Liver (tissue), 9 donors: Measurements from ENCODE around the gene ZNF329. TPM values are rescaled to one million over a fixed set of nuclear protein-coding genes. Genes with fewer than 3 reads are reported as not detected.
"Not testable (repeated sequence)": the region's sequence is repeated elsewhere in the genome, so short reads cannot be mapped to it uniquely, and the experiment has no call there.

Experiments
- DNase-seq: peaks from one replicate; pipeline ENCODE4 v3.0.0-alpha.2; 2017; ENCODE audit warnings: low spot score
- H3K27ac ChIP-seq, 2 donors: one replicate each; pipeline ENCODE4 v1.7.0; 2013; ENCODE audit warnings: inconsistent platforms in 2 of 2, low read length in 2 of 2, control low read depth in 1 of 2, low read depth in 1 of 2, mild to moderate bottlenecking in 1 of 2
- H3K27me3 ChIP-seq, 4 donors: one replicate each; pipeline versions ENCODE4 v1.6.1 to v1.7.0; 2013; ENCODE audit warnings: low read length in 3 of 4, inconsistent platforms in 1 of 4, mild to moderate bottlenecking in 1 of 4, moderate library complexity in 1 of 4; ENCODE audit not compliant: control insufficient read depth in 4 of 4, insufficient read depth in 4 of 4
- H3K36me3 ChIP-seq, 4 donors: one replicate each; pipeline versions ENCODE4 v1.6.1 to v1.7.0; 2013; ENCODE audit warnings: low read length in 3 of 4, mild to moderate bottlenecking in 3 of 4, low read depth in 1 of 4, moderate library complexity in 1 of 4; ENCODE audit not compliant: control insufficient read depth in 4 of 4, insufficient read depth in 3 of 4
- H3K4me1 ChIP-seq, 4 donors: one replicate each; pipeline versions ENCODE4 v1.6.1 to v1.7.0; 2013; ENCODE audit warnings: low read length in 3 of 4, mild to moderate bottlenecking in 3 of 4, moderate library complexity in 1 of 4; ENCODE audit not compliant: control insufficient read depth in 4 of 4, insufficient read depth in 4 of 4
- H3K4me3 ChIP-seq, 3 donors: one replicate each; pipeline versions ENCODE4 v1.6.1 to v1.7.0; 2013; ENCODE audit warnings: low read length in 3 of 3, control low read depth in 1 of 3, low read depth in 1 of 3, mild to moderate bottlenecking in 1 of 3
- H3K9ac ChIP-seq, 2 donors: one replicate each; pipeline ENCODE4 v1.7.0; 2013; ENCODE audit warnings: low read length in 2 of 2, mild to moderate bottlenecking in 2 of 2, moderate library complexity in 2 of 2, control low read depth in 1 of 2, low read depth in 1 of 2
- H3K9me3 ChIP-seq, 4 donors: one replicate each; pipeline versions ENCODE4 v1.6.1 to v1.7.0; 2013; ENCODE audit warnings: low read length in 3 of 4; ENCODE audit not compliant: control insufficient read depth in 4 of 4
- EGR1 ChIP-seq, 2 donors: IDR thresholded peaks; 2 replicates each; pipeline ENCODE4 v1.6.1; 2016 to 2018; ENCODE audit warnings: antibody characterized with exemption in 2 of 2, low read depth in 2 of 2
- FOXA1 ChIP-seq: IDR thresholded peaks from 2 replicates; pipeline ENCODE4 v1.6.1; 2016; ENCODE audit warnings: antibody characterized with exemption
- GABPA ChIP-seq, 2 donors: IDR thresholded peaks in 1 of 2; conservative IDR thresholded peaks in 1 of 2; 2 replicates each; pipeline ENCODE4 v1.6.1; 2016; ENCODE audit warnings: antibody characterized with exemption in 2 of 2, mild to moderate bottlenecking in 1 of 2, moderate library complexity in 1 of 2
- HNF4A ChIP-seq, 2 donors: conservative IDR thresholded peaks; 2 replicates each; pipeline ENCODE4 v1.6.1; 2016; ENCODE audit warnings: antibody characterized with exemption in 2 of 2, mild to moderate bottlenecking in 2 of 2
- HNF4G ChIP-seq: IDR thresholded peaks from 2 replicates; pipeline ENCODE4 v1.6.1; 2016; ENCODE audit warnings: antibody characterized with exemption
- JUND ChIP-seq, 2 donors: IDR thresholded peaks; 2 replicates each; pipeline ENCODE4 v1.6.1; 2016; ENCODE audit warnings: antibody characterized with exemption in 2 of 2
- NR2F2 ChIP-seq: IDR thresholded peaks from 2 replicates; pipeline ENCODE4 v1.6.1; 2016; ENCODE audit warnings: antibody characterized with exemption
- RAD21 ChIP-seq, 2 donors: IDR thresholded peaks; 2 replicates each; pipeline ENCODE4 v1.6.1; 2016; ENCODE audit warnings: antibody characterized with exemption in 2 of 2, mild to moderate bottlenecking in 2 of 2
- RXRA ChIP-seq, 2 donors: IDR thresholded peaks; 2 replicates each; pipeline ENCODE4 v1.6.1; 2017 to 2018; ENCODE audit warnings: antibody characterized with exemption in 2 of 2, mild to moderate bottlenecking in 1 of 2
- SP1 ChIP-seq: IDR thresholded peaks from 2 replicates; pipeline ENCODE4 v1.6.1; 2018; ENCODE audit warnings: antibody characterized with exemption, mild to moderate bottlenecking
- TAF1 ChIP-seq: conservative IDR thresholded peaks from 2 replicates; pipeline ENCODE4 v1.6.1; 2016; ENCODE audit warnings: antibody characterized with exemption, mild to moderate bottlenecking
- YY1 ChIP-seq: IDR thresholded peaks from 2 replicates; pipeline ENCODE4 v1.6.1; 2016; ENCODE audit warnings: antibody characterized with exemption, mild to moderate bottlenecking
- WGBS: extraction: QIAGEN DNeasy Blood & Tissue Kit; methylation state at CpG from one replicate; pipeline ENCODE4 v1.1.7; 2013; 5-methylcytosine and 5-hydroxymethylcytosine counted together
- polyA plus RNA-seq, 2 donors: library from polyadenylated mRNA; stranded (reverse) in 1 of 2; unstranded in 1 of 2; fragments of 200-250 nt in 1 of 2; fragments of >200 nt in 1 of 2; fragmentation: Nextera tagmentation in 1 of 2; extraction: Ambion mirVana in 1 of 2; gene quantifications; one replicate each; pipeline versions ENCODE4 v1.2.1 to v1.2.3, GENCODE V29; 2013 to 2015
- total RNA-seq, 2 donors: library from RNA; depleted of rRNA; stranded (reverse); fragments of >200 nt; gene quantifications; one replicate each; pipeline ENCODE4 v1.2.3, GENCODE V29; 2014
- TF ChIP-seq, protein P1 (sequence below): IDR thresholded peaks from 2 replicates; pipeline ENCODE4 v1.6.1; 2016; ENCODE audit warnings: antibody characterized with exemption, mild to moderate bottlenecking
- TF ChIP-seq, protein P2 (sequence below): IDR thresholded peaks from 2 replicates; pipeline ENCODE4 v1.6.1; 2016; ENCODE audit warnings: antibody characterized with exemption
- TF ChIP-seq, protein P3 (sequence below): IDR thresholded peaks from 2 replicates; pipeline ENCODE4 v1.6.1; 2016; ENCODE audit warnings: antibody characterized with exemption
- TF ChIP-seq, protein P4 (sequence below): IDR thresholded peaks from 2 replicates; pipeline ENCODE4 v1.6.1; 2016; ENCODE audit warnings: antibody characterized with exemption
- TF ChIP-seq, protein P5 (sequence below): fragments of 150-350 bp; IDR thresholded peaks from 2 replicates; pipeline ENCODE4 v1.5.1; 2017; ENCODE audit warnings: improper control_type of control experiment, low read depth, low read length; ENCODE audit not compliant: missing input control
- donor health status: healthy.
- donor health status: healthy.
- donor health status: healthy.
- donor health status: healthy.
- donor health status: healthy.

ZNF329 gene
- total and polyA plus RNA-seq, 4 donors: 1.2 to 6.8 (median 3.8) TPM

DNA sequence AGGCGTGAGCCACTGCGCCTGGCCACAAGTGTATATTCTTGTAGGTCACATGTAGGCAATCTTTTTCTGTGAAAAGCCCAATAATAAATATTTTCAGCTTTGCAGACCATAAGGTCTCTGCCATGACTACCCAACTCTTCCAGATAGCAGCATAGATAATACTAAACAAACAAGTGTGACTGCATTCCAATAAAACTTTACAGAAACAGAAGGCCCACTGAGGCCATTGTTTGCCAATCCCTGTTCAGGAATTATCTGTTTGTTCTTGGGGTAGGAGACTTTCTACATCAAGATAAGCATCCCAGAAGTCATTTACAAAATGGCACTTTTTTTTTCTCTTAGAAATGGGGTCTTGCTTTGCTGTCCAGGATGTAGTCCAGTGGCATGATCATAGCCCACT is 2.8 kb upstream of the ZNF329 start:
- Histone ChIP-seq H3K9me3 (peaks cover 10 to 23% (median 13%) of the 10 kb centered on the region in 4 donors), H3K4me1 (peaks cover 4 to 20% (median 11%) of the 10 kb centered on the region in 4 donors), H3K9ac (no peak overlapping the region), H3K27ac (no peak overlapping the region), H3K27me3 (no peaks in the 10 kb centered on the region), H3K4me3 (peak overlapping the region in 1 of 3 donors; percentile 43), H3K36me3 (peaks cover 0 to 2% (median 0%) of the 10 kb centered on the region in 4 donors)
- TF ChIP-seq, protein P1, sequence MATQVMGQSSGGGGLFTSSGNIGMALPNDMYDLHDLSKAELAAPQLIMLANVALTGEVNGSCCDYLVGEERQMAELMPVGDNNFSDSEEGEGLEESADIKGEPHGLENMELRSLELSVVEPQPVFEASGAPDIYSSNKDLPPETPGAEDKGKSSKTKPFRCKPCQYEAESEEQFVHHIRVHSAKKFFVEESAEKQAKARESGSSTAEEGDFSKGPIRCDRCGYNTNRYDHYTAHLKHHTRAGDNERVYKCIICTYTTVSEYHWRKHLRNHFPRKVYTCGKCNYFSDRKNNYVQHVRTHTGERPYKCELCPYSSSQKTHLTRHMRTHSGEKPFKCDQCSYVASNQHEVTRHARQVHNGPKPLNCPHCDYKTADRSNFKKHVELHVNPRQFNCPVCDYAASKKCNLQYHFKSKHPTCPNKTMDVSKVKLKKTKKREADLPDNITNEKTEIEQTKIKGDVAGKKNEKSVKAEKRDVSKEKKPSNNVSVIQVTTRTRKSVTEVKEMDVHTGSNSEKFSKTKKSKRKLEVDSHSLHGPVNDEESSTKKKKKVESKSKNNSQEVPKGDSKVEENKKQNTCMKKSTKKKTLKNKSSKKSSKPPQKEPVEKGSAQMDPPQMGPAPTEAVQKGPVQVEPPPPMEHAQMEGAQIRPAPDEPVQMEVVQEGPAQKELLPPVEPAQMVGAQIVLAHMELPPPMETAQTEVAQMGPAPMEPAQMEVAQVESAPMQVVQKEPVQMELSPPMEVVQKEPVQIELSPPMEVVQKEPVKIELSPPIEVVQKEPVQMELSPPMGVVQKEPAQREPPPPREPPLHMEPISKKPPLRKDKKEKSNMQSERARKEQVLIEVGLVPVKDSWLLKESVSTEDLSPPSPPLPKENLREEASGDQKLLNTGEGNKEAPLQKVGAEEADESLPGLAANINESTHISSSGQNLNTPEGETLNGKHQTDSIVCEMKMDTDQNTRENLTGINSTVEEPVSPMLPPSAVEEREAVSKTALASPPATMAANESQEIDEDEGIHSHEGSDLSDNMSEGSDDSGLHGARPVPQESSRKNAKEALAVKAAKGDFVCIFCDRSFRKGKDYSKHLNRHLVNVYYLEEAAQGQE: no peak
- TF ChIP-seq TAF1: no peak
- no peak for TF ChIP-seq SP1
- TF ChIP-seq, protein P2, sequence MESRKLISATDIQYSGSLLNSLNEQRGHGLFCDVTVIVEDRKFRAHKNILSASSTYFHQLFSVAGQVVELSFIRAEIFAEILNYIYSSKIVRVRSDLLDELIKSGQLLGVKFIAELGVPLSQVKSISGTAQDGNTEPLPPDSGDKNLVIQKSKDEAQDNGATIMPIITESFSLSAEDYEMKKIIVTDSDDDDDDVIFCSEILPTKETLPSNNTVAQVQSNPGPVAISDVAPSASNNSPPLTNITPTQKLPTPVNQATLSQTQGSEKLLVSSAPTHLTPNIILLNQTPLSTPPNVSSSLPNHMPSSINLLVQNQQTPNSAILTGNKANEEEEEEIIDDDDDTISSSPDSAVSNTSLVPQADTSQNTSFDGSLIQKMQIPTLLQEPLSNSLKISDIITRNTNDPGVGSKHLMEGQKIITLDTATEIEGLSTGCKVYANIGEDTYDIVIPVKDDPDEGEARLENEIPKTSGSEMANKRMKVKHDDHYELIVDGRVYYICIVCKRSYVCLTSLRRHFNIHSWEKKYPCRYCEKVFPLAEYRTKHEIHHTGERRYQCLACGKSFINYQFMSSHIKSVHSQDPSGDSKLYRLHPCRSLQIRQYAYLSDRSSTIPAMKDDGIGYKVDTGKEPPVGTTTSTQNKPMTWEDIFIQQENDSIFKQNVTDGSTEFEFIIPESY: no peak
- no peak for TF ChIP-seq FOXA1
- TF ChIP-seq RXRA (IDR thresholded peaks at IDR 0.05): no peak
- TF ChIP-seq RAD21 (IDR thresholded peaks at IDR 0.05): no peak
- TF ChIP-seq, protein P3, sequence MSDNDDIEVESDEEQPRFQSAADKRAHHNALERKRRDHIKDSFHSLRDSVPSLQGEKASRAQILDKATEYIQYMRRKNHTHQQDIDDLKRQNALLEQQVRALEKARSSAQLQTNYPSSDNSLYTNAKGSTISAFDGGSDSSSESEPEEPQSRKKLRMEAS: no peak
- TF ChIP-seq JUND (IDR thresholded peaks at IDR 0.05): no peak
- TF ChIP-seq EGR1 (IDR thresholded peaks at IDR 0.05; ENCODE audit: low read depth in 2 of 2): no peak
- no peak for TF ChIP-seq NR2F2
- TF ChIP-seq GABPA (IDR thresholded peaks at IDR 0.05 in 1 of 2, conservative IDR thresholded peaks at IDR 0.05 in 1 of 2): no peak
- TF ChIP-seq, protein P4, sequence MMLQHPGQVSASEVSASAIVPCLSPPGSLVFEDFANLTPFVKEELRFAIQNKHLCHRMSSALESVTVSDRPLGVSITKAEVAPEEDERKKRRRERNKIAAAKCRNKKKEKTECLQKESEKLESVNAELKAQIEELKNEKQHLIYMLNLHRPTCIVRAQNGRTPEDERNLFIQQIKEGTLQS: no peak
- no peak for TF ChIP-seq HNF4G
- no peak for TF ChIP-seq HNF4A (conservative IDR thresholded peaks at IDR 0.05)
- TF ChIP-seq, protein P5, sequence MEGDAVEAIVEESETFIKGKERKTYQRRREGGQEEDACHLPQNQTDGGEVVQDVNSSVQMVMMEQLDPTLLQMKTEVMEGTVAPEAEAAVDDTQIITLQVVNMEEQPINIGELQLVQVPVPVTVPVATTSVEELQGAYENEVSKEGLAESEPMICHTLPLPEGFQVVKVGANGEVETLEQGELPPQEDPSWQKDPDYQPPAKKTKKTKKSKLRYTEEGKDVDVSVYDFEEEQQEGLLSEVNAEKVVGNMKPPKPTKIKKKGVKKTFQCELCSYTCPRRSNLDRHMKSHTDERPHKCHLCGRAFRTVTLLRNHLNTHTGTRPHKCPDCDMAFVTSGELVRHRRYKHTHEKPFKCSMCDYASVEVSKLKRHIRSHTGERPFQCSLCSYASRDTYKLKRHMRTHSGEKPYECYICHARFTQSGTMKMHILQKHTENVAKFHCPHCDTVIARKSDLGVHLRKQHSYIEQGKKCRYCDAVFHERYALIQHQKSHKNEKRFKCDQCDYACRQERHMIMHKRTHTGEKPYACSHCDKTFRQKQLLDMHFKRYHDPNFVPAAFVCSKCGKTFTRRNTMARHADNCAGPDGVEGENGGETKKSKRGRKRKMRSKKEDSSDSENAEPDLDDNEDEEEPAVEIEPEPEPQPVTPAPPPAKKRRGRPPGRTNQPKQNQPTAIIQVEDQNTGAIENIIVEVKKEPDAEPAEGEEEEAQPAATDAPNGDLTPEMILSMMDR: no peak
- TF ChIP-seq YY1: no peak
- DNase-seq: no peak
- 96% methylated on average over 2 of the region's 2 CpGs for WGBS

DNA sequence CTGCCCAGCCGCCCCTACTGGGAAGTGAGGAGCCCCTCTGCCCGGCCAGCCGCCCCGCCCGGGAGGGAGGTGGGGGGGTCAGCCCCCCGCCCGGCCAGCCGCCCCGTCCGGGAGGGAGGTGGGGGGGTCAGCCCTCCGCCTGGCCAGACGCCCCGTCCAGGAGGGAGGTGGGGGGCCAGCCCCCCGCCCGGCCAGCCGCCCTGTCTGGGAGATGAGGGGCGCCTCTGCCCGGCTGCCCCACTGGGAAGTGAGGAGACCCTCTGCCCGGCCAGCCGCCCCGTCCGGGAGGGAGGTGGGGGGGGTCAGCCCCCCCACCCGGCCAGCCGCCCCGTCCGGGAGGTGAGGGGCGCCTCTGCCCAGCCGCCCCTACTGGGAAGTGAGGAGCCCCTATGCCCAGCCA is 3.1 kb downstream of the ZNF329 start:
- H3K4me3 ChIP-seq, H3K27ac ChIP-seq, DNase-seq, H3K4me1 ChIP-seq, H3K9ac ChIP-seq, H3K27me3 ChIP-seq: not testable (repeated sequence)
- Histone ChIP-seq H3K36me3 (peaks cover 1 to 11% (median 6%) of the 10 kb centered on the region in 4 donors), H3K9me3 (peaks cover 17 to 48% (median 24%) of the 10 kb centered on the region in 4 donors)
- 90% methylated on average over 23 of the region's 28 CpGs for WGBS
